ENCODE measurements around the gene EXOSC10.

DNA sequence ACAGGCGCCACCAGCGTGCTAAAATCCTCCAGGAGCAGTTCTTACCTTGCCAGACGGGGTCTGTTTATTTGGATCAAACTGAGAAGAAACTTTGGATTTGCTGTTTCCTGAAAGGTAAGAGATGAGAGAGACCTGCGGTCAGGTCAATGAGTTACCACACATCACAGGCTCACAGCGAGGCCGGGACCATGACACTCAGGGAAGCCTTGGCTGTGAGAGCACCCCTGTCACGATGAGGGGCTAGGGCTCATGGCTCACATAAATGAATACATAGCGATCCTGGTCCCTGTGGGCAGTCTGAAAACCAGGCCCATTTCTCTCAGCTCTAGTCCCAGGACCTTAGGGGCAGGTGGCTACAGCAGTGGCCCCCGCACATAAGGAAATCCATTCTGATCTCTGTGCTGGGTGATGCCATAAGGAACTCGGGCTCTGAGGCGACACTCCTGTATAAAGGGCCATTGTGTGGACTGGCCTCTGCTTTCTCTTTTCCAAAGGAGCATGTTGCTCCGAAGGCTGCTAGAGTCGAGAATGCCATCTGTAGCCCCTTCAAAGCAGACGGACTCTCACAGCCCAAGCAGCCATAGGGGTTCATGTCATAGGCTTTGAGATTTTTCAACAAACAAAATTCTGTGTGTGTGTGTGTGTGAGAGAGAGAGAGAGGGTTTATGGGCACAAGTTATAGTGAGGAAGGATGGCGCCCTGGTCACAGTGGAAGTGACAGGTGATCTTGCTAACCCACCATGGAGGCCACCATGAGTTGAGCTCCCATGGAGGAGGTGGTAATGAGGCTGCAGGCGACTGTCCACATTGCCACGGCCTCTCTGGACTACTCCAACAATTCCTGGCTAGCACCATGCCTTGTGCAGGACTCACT lies 30.8 kb downstream of the EXOSC10 start:
- TF ChIP-seq TEAD4 (IDR thresholded peaks at IDR 0.05) (no peak), TCF12 (IDR thresholded peaks at IDR 0.05; ENCODE audit: low read depth) (no peak), CEBPB (IDR thresholded peaks at IDR 0.05) (no peak), RAD21 (IDR thresholded peaks at IDR 0.05; ENCODE audit: low read depth) (no peak), CREB1 (IDR thresholded peaks at IDR 0.05; ENCODE audit: low read depth) (no peak), TAF1 (IDR thresholded peaks at IDR 0.05; ENCODE audit: low read depth) (no peak), NFIC (IDR thresholded peaks at IDR 0.05) (no peak)
- TF ChIP-seq, protein P1, sequence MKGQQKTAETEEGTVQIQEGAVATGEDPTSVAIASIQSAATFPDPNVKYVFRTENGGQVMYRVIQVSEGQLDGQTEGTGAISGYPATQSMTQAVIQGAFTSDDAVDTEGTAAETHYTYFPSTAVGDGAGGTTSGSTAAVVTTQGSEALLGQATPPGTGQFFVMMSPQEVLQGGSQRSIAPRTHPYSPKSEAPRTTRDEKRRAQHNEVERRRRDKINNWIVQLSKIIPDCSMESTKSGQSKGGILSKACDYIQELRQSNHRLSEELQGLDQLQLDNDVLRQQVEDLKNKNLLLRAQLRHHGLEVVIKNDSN (IDR thresholded peaks at IDR 0.05) = no peak
